ENCODE measurements around the gene VMAC. TPM values are rescaled to one million over a fixed set of nuclear protein-coding genes. Genes with fewer than 3 reads are reported as not detected.

VMAC gene
- total and polyA plus RNA-seq, 2 of the 8 experiments (the other 6 are each of a cell fraction or from before 2014, with no cell fraction given), result 1.3 to 2.2 TPM

DNA sequence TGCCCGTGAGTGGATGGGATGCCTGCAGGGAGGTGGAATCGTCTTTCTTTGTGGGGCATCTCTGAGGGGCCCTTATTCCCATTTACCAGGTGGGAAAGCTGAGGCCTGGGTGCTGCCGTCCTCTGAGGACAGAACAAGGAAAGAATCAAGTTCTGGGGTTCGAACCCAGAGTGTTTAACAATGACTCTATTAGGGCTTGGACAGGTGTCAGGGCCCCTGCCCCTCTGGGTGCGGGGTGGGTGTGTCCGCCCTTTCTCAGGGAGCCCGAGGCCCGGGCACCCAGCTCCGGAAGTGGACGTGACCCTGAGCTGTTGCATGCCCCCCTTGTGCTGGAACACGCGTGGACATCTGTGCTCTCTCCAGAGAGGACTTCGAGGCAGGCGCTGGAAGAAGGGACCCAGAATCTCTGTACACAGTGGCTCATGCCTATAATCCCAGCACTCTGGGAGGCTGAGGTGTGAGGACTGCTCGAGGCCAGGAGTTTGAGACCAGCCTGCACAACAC, 11.8 kb upstream of the VMAC start:
- H2BK12ac ChIP-seq (ENCODE audit: low read depth, low read length), result no peak overlapping the region
- H3K9me3 ChIP-seq (ENCODE audit: insufficient read depth in 2 of 2, low read depth in 1 of 2, low read length in 1 of 2), result no peaks in the 10 kb centered on the region
- no peak overlapping the region for H3K4ac ChIP-seq (replicated peaks; ENCODE audit: insufficient read length, low read depth, low read length)
- peaks cover 0 to 11% (median 4%) of the 10 kb centered on the region in 4 experiments; a peak in 5 of 7 replicates for H3K4me1 ChIP-seq (replicated peaks in 1 of 4; ENCODE audit: control insufficient read depth in 3 of 4, insufficient read depth in 4 of 4, low read length in 3 of 4)
- no peak overlapping the region for H3K4me3 ChIP-seq (ENCODE audit: extremely low read depth in 1 of 4, insufficient read depth in 2 of 4, low read depth in 3 of 4, low read length in 4 of 4)
- no peak overlapping the region for H2AFZ ChIP-seq (ENCODE audit: low read length)
- H2BK120ac ChIP-seq (replicated peaks; ENCODE audit: low read depth, low read length), result no peak overlapping the region
- no peak overlapping the region for H3K18ac ChIP-seq (ENCODE audit: extremely low read depth, low read length)
- ChIA-PET CTCF (ENCODE audit: partially characterized antibody) (interaction anchor here (1.1 to 3.5 kb wide), 11 partner anchors 9 to 99 kb away, joined by 4 to 31 read pairs (median 6); partner anchors contain the start of genes FUT6, NDUFA11 and NRTN), POLR2A (ENCODE audit: partially characterized antibody) (interaction anchor here (0.5 to 5.3 kb wide), 12 partner anchors 10 to 202 kb away, joined by 3 to 49 read pairs (median 4); partner anchors contain the start of genes NDUFA11, NRTN and VMAC)
- H2AK5ac ChIP-seq (ENCODE audit: low read depth, low read length), result no peak overlapping the region
- no peaks in the 10 kb centered on the region for H3K23me2 ChIP-seq (ENCODE audit: low read depth, low read length)
- no peak for DNase-seq (ENCODE audit: low read depth in 1 of 2, low spot score in 2 of 2)
- no peak overlapping the region for H3K27ac ChIP-seq (ENCODE audit: low read depth, low read length)
- TF ChIP-seq KDM1A (IDR thresholded peaks at IDR 0.05; ENCODE audit: borderline replicate concordance, low read length) (0 out of 2 replicates have a peak, but pooled peaks have one; percentile 29), POU5F1 (IDR thresholded peaks at IDR 0.05; ENCODE audit: low read depth, low read length) (no peak), POLR2A (IDR thresholded peaks at IDR 0.05; ENCODE audit: control extremely low read depth in 1 of 2, low read depth in 2 of 2, low read length in 2 of 2) (peak in 1 of 2 experiments; percentile 33; a peak in 2 of 3 replicates)
- H4K8ac ChIP-seq (ENCODE audit: extremely low read depth, insufficient read depth, low read length), result peak overlapping the region; percentile 78; the same call in 1 of the 2 replicates
- no peak overlapping the region for H4K5ac ChIP-seq (ENCODE audit: insufficient read length, low read depth, low read length)
- WGBS, 2 experiments (ENCODE audit: extremely low coverage in 1 of 2, insufficient coverage in 1 of 2, insufficient read length in 1 of 2, insufficient replicate concordance in 2 of 2, low coverage in 1 of 2, low lambda C conversion rate in 2 of 2, missing lambda C conversion rate in 1 of 2), result 86% methylated on average over 11 of the region's 15 CpGs; no CpG with 5 or more reads in 1 of the 2 experiments
- H3K23ac ChIP-seq (ENCODE audit: insufficient read length), result no peak overlapping the region
- peaks cover 5 to 11% of the 10 kb centered on the region in 2 experiments for H4K20me1 ChIP-seq (replicated peaks in 1 of 2; ENCODE audit: control insufficient read depth in 1 of 2, insufficient read depth in 2 of 2, low read length in 2 of 2)
- FAIRE-seq, result no peak
- H2BK5ac ChIP-seq (ENCODE audit: low read depth, low read length), result no peak overlapping the region
- H3K79me2 ChIP-seq (ENCODE audit: control insufficient read depth in 1 of 2, insufficient read depth in 2 of 2, low read length in 2 of 2), result no peaks in the 10 kb centered on the region
- no peak overlapping the region for H3K56ac ChIP-seq (replicated peaks; ENCODE audit: insufficient read length, low read depth, low read length)
- H3K4me2 ChIP-seq (ENCODE audit: insufficient read depth in 1 of 2, low read depth in 2 of 2, low read length in 2 of 2), result no peak overlapping the region
- H3K27me3 ChIP-seq (replicated peaks in 1 of 4; ENCODE audit: control insufficient read depth in 3 of 4, extremely low read depth in 1 of 4, insufficient read depth in 3 of 4, low read length in 3 of 4), result peaks cover 0 to 1% (median 0%) of the 10 kb centered on the region in 4 experiments; a peak in 3 of 7 replicates
- no peak overlapping the region for H2BK20ac ChIP-seq (ENCODE audit: low read length)
- peaks cover 0 to 16% (median 8%) of the 10 kb centered on the region in 4 experiments; a peak in 5 of 8 replicates for H3K36me3 ChIP-seq (ENCODE audit: control insufficient read depth in 2 of 4, insufficient read depth in 4 of 4, low read length in 3 of 4)
- no peak overlapping the region for H2BK15ac ChIP-seq (ENCODE audit: low read length)
- H3K14ac ChIP-seq (ENCODE audit: insufficient read length), result no peak overlapping the region
- 0 out of 2 replicates have a peak, but pooled peaks cover 2% of the 10 kb centered on the region for H3K79me1 ChIP-seq (ENCODE audit: low read depth, low read length)
- no peak overlapping the region for H4K91ac ChIP-seq (replicated peaks; ENCODE audit: insufficient read length, low read length)
- no peak overlapping the region for H3K9ac ChIP-seq (replicated peaks in 1 of 4; ENCODE audit: extremely low read depth in 1 of 4, low read depth in 3 of 4, low read length in 3 of 4)
